K562 (cell line): ENCODE data around the gene LCLAT1. TPM values are rescaled to one million over a fixed set of nuclear protein-coding genes. Genes with fewer than 3 reads are reported as not detected.

Source experiments
- ATAC-seq: fragments of 200-7000 bp; cut with Tn5 transposase; 3 replicates; pipeline ENCODE4 v1.9.1; 2020; ENCODE audit warnings: moderate library complexity
- BruUV-seq: library from RNA; stranded (reverse); fragments of 400-500 nt; replicated peaks from 2 replicates; lab custom pipeline; 2021; lab: Mats Ljungman, UMichigan
- CTCF ChIA-PET: fragments of 300-600 bp; formaldehyde crosslinking; extraction: SDS; loops from one replicate; lab custom pipeline; 2021; ENCODE audit warnings: low intra/inter-chr PET ratio; lab: Yijun Ruan, JAX
- POLR2A ChIA-PET: fragments of 300-600, 350-650 bp; sonication (Branson Sonifier 250); formaldehyde crosslinking; extraction: SDS; loops from one replicate; lab custom pipeline; 2021; ENCODE audit warnings: antibody characterized with exemption, inconsistent platforms; lab: Yijun Ruan, JAX
- DNase-seq, 4 experiments: peaks; one replicate each; pipeline versions ENCODE4 v3.0.0 to v3.0.0-alpha.2; 2011 to 2018; ENCODE audit warnings: low spot score in 3 of 4, mixed read lengths in 3 of 4; ENCODE audit errors: extremely low read depth in 1 of 4
- FAIRE-seq: peaks from 2 replicates; lab custom pipeline; 2011; peaks lifted over from hg19 to GRCh38; lab: Jason Lieb, UNC
- H2AFZ ChIP-seq: 2 replicates; pipeline ENCODE4 v1.6.0; 2011; ENCODE audit warnings: low read depth, low read length, control low read depth, inconsistent platforms
- H3K27ac ChIP-seq: fragments of 200-600 bp; 3 replicates; pipeline ENCODE4 v1.8.0; 2011; ENCODE audit warnings: low read depth, mild to moderate bottlenecking, control low read depth, inconsistent platforms, low read length, moderate library complexity, mixed read lengths; ENCODE audit errors: extremely low read depth
- H3K27me3 ChIP-seq, 2 experiments: fragments of 300-600 bp in 1 of 2; 2 replicates in 1 of 2; 3 replicates in 1 of 2; pipeline versions ENCODE4 v1.6.0 to v1.8.0; 2011; ENCODE audit warnings: inconsistent platforms in 2 of 2, low read length in 2 of 2, mild to moderate bottlenecking in 1 of 2, mixed read lengths in 1 of 2, moderate library complexity in 1 of 2; ENCODE audit not compliant: control insufficient read depth in 2 of 2, insufficient read depth in 2 of 2
- H3K36me3 ChIP-seq: fragments of 300-600 bp; 3 replicates; pipeline ENCODE4 v1.8.0; 2011; ENCODE audit warnings: mild to moderate bottlenecking, low read length, inconsistent platforms; ENCODE audit not compliant: control insufficient read depth, insufficient read depth
- H3K4me1 ChIP-seq, 2 experiments: fragments of 200-600 bp in 1 of 2; replicated peaks in 1 of 2; 2 replicates in 1 of 2; 3 replicates in 1 of 2; pipeline versions ENCODE4 v1.5.1 to v1.8.0; 2011; ENCODE audit warnings: inconsistent platforms in 2 of 2, low read length in 2 of 2, mild to moderate bottlenecking in 1 of 2, mixed read lengths in 1 of 2, moderate library complexity in 1 of 2; ENCODE audit not compliant: control insufficient read depth in 2 of 2, insufficient read depth in 2 of 2
- H3K4me2 ChIP-seq: 2 replicates; pipeline ENCODE4 v1.6.1; 2011; ENCODE audit warnings: low read length, control low read depth, inconsistent platforms, mixed read lengths; ENCODE audit not compliant: insufficient read depth
- H3K4me3 ChIP-seq: fragments of 200-600 bp; sonication (generic), shearing (Covaris generic); 2 replicates; pipeline ENCODE4 v1.5.1; 2016; ENCODE audit warnings: control low read depth, inconsistent platforms
- H3K79me2 ChIP-seq: fragments of 200-600 bp; 3 replicates; pipeline ENCODE4 v1.8.0; 2011; ENCODE audit warnings: low read length, inconsistent platforms; ENCODE audit not compliant: control insufficient read depth, insufficient read depth
- H3K9ac ChIP-seq, 2 experiments: 2 replicates each; pipeline versions ENCODE4 v1.6.0 to v1.6.1; 2011; ENCODE audit warnings: low read depth in 2 of 2, low read length in 2 of 2, control low read depth in 1 of 2, inconsistent platforms in 1 of 2, mild to moderate bottlenecking in 1 of 2, mixed read lengths in 1 of 2; ENCODE audit not compliant: insufficient read depth in 1 of 2
- H3K9me1 ChIP-seq: one replicate; pipeline ENCODE4 v1.6.0; 2011; ENCODE audit warnings: inconsistent platforms, mild to moderate bottlenecking, low read length, moderate library complexity; ENCODE audit not compliant: control insufficient read depth, insufficient read depth
- H3K9me3 ChIP-seq: replicated peaks from 2 replicates; pipeline ENCODE4 v1.5.1; 2011; ENCODE audit warnings: low read depth, low read length, inconsistent platforms; ENCODE audit not compliant: control insufficient read depth, insufficient read depth
- H4K20me1 ChIP-seq: replicated peaks from 2 replicates; pipeline ENCODE4 v1.6.1; 2011; ENCODE audit warnings: low read length, inconsistent platforms, mixed read lengths; ENCODE audit not compliant: control insufficient read depth, insufficient read depth
- BCLAF1 ChIP-seq, 2 experiments: fragments of 450-650 bp in 1 of 2; IDR thresholded peaks; 2 replicates each; pipeline ENCODE4 v1.6.1; 2011 to 2017; ENCODE audit warnings: low read depth in 2 of 2, antibody characterized with exemption in 1 of 2, borderline replicate concordance in 1 of 2, low read length in 1 of 2, mild to moderate bottlenecking in 1 of 2, mixed read lengths in 1 of 2; ENCODE audit not compliant: control insufficient read depth in 1 of 2
- DACH1 ChIP-seq: fragments of 450-650 bp; IDR thresholded peaks from 2 replicates; pipeline ENCODE4 v1.6.1; 2018; ENCODE audit not compliant: partially characterized antibody
- MAZ ChIP-seq, 2 experiments: fragments of 450-650 bp in 1 of 2; sonication (generic) in 1 of 2; formaldehyde crosslinking; IDR thresholded peaks in 1 of 2; conservative IDR thresholded peaks in 1 of 2; 2 replicates each; pipeline versions ENCODE4 v1.4.0 to v1.5.0; 2020; ENCODE audit warnings: mild to moderate bottlenecking in 1 of 2, missing genetic modification reagents in 1 of 2
- MIER1 ChIP-seq: fragments of 450-650 bp; IDR thresholded peaks from 2 replicates; pipeline ENCODE4 v1.6.1; 2016; ENCODE audit warnings: antibody characterized with exemption, mild to moderate bottlenecking, low read depth
- SNIP1 ChIP-seq: fragments of 450-650 bp; IDR thresholded peaks from 2 replicates; pipeline ENCODE4 v1.7.1; 2017; ENCODE audit warnings: low read depth, mild to moderate bottlenecking
- SRF ChIP-seq, 2 experiments: fragments of 250-450, 450-650 bp in 1 of 2; sonication (Bioruptor Pico) in 1 of 2; sonication (generic) in 1 of 2; formaldehyde crosslinking; IDR thresholded peaks; 2 replicates each; pipeline versions ENCODE4 v1.5.0 to v1.5.1; 2020 to 2022; ENCODE audit warnings: mild to moderate bottlenecking in 1 of 2, missing genetic modification reagents in 1 of 2
- ZNF830 ChIP-seq: fragments of 250-450 bp; sonication (Bioruptor Pico); IDR thresholded peaks from 2 replicates; pipeline ENCODE4 v1.5.0; 2021; ENCODE audit warnings: mild to moderate bottlenecking
- WGBS: fragments of 100-300 bp; shearing (Covaris generic); methylation state at CpG from one replicate; pipeline ENCODE4 v1.1.6; 2016; ENCODE audit warnings: low coverage, mixed read lengths; ENCODE audit not compliant: insufficient coverage; ENCODE audit errors: missing lambda C conversion rate; 5-methylcytosine and 5-hydroxymethylcytosine counted together
- in situ Hi-C: fragments of 300-500 bp; cut with MboI; formaldehyde crosslinking; loops from 4 replicates; pipeline ENCODE4 v1.15.0; 2018; ENCODE audit warnings: inconsistent platforms, mixed read lengths
- intact Hi-C: fragments of 100-400 bp; cut with micrococcal nuclease; formaldehyde crosslinking; loops from 2 replicates; pipeline ENCODE4 v1.14.2; 2022
- polyA plus RNA-seq, 8 experiments: library from polyadenylated mRNA; depleted of rRNA in 4 of 8; stranded (reverse) in 5 of 8; unstranded in 3 of 8; fragments of >200 nt; fragmentation: Nextera tagmentation in 2 of 8; fragmentation: Illumina TruSeq in 1 of 8; extraction: Ambion mirVana in 2 of 8; extraction: Trizol in 1 of 8; gene quantifications; 2 replicates each; pipeline versions ENCODE4 v1.2.1 to v1.2.3, GENCODE V29; 2011 to 2014; ENCODE audit warnings: inconsistent platforms in 1 of 8, missing spikeins in 1 of 8
- total RNA-seq, 7 experiments: library from RNA; depleted of rRNA in 6 of 7; stranded (reverse); fragments of >200 nt in 6 of 7; fragmentation: Illumina TruSeq in 2 of 7; extraction: Trizol in 2 of 7; gene quantifications; 2 replicates each; pipeline versions ENCODE4 v1.2.1 to v1.2.3, GENCODE V29; 2011 to 2021; ENCODE audit warnings: low replicate concordance in 1 of 7
- TF ChIP-seq, protein P1 (sequence below): fragments of 450-650 bp; IDR thresholded peaks from 2 replicates; pipeline ENCODE4 v1.6.1; 2016
- TF ChIP-seq, protein P2 (sequence below): fragments of 250-450 bp; sonication (Bioruptor Pico); IDR thresholded peaks from 2 replicates; pipeline ENCODE4 v1.4.0; 2020
- TF ChIP-seq, protein P3 (sequence below): sonication (generic); formaldehyde crosslinking; IDR thresholded peaks from 2 replicates; pipeline ENCODE4 v1.8.1; 2023; ENCODE audit warnings: missing genetic modification reagents, mild to moderate bottlenecking, borderline replicate concordance

LCLAT1 gene
- total and polyA plus RNA-seq, 9 of the 15 experiments (the other 6 are each of a cell fraction or from before 2014, with no cell fraction given) = 8.9 to 63.3 (median 25.4) TPM

DNA sequence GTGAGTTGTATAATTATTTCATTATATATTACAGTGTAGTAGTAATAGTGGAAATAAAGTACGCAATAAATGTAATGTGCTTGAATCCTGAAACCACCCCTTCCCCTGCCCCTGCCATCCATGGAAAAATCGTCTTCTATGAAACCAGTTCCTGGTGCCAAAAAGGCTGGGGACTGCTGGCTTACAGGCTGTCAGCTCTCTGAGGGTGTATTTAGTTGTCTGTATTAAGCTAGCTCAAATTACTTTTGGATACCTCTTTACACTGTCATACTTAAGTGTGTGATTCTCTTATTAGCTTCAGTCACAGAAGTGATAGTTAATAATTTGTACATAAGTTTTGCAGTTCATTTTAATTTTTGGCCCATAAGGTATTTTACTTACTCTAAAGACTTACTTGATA is 29.6 kb downstream of the LCLAT1 start:
- ChIA-PET POLR2A (interaction anchor here (0.9 kb wide), 1 partner anchor 273 kb away, joined by 5 read pairs; no protein-coding TSS in a partner anchor), CTCF (no interaction called here)
- no peaks in the 10 kb centered on the region for H3K27me3 ChIP-seq
- H3K79me2 ChIP-seq = peaks cover 65% of the 10 kb centered on the region
- H3K4me3 ChIP-seq = no peak overlapping the region
- H4K20me1 ChIP-seq = 0 out of 2 replicates have a peak, but pooled peaks cover 3% of the 10 kb centered on the region
- ATAC-seq = no peak
- 88% methylated on average over 2 of the region's 2 CpGs for WGBS
- no peak overlapping the region for H3K9ac ChIP-seq
- H3K36me3 ChIP-seq = peaks cover 10% of the 10 kb centered on the region; the same call in 2 of the 3 replicates
- in situ Hi-C loops (no loop called here), intact Hi-C loops (no loop called here)
- DNase-seq = no peak
- no peak for FAIRE-seq
- no peaks in the 10 kb centered on the region for H3K9me1 ChIP-seq
- no peak overlapping the region for H2AFZ ChIP-seq
- H3K4me1 ChIP-seq = peaks cover 0 to 9% of the 10 kb centered on the region in 2 experiments; a peak in 2 of 5 replicates
- no peak overlapping the region for H3K27ac ChIP-seq
- H3K9me3 ChIP-seq = no peaks in the 10 kb centered on the region
- H3K4me2 ChIP-seq = no peak overlapping the region
- no TSS peak for BruUV-seq
- no peak for TF ChIP-seq MIER1
- no peak for TF ChIP-seq SNIP1
- TF ChIP-seq, protein P1, sequence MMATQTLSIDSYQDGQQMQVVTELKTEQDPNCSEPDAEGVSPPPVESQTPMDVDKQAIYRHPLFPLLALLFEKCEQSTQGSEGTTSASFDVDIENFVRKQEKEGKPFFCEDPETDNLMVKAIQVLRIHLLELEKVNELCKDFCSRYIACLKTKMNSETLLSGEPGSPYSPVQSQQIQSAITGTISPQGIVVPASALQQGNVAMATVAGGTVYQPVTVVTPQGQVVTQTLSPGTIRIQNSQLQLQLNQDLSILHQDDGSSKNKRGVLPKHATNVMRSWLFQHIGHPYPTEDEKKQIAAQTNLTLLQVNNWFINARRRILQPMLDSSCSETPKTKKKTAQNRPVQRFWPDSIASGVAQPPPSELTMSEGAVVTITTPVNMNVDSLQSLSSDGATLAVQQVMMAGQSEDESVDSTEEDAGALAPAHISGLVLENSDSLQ = no peak
- TF ChIP-seq, protein P2, sequence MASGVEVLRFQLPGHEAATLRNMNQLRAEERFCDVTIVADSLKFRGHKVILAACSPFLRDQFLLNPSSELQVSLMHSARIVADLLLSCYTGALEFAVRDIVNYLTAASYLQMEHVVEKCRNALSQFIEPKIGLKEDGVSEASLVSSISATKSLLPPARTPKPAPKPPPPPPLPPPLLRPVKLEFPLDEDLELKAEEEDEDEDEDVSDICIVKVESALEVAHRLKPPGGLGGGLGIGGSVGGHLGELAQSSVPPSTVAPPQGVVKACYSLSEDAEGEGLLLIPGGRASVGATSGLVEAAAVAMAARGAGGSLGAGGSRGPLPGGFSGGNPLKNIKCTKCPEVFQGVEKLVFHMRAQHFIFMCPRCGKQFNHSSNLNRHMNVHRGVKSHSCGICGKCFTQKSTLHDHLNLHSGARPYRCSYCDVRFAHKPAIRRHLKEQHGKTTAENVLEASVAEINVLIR (CRISPR knock-in tag) = no peak
- TF ChIP-seq BCLAF1 (IDR thresholded peaks at IDR 0.05; ENCODE audit: borderline replicate concordance in 1 of 2, control insufficient read depth in 1 of 2, low read depth in 2 of 2, low read length in 1 of 2) = no peak
- TF ChIP-seq SRF (CRISPR knock-in tag; IDR thresholded peaks at IDR 0.05) = no peak
- TF ChIP-seq ZNF830 (CRISPR knock-in tag) = no peak
- TF ChIP-seq, protein P3, sequence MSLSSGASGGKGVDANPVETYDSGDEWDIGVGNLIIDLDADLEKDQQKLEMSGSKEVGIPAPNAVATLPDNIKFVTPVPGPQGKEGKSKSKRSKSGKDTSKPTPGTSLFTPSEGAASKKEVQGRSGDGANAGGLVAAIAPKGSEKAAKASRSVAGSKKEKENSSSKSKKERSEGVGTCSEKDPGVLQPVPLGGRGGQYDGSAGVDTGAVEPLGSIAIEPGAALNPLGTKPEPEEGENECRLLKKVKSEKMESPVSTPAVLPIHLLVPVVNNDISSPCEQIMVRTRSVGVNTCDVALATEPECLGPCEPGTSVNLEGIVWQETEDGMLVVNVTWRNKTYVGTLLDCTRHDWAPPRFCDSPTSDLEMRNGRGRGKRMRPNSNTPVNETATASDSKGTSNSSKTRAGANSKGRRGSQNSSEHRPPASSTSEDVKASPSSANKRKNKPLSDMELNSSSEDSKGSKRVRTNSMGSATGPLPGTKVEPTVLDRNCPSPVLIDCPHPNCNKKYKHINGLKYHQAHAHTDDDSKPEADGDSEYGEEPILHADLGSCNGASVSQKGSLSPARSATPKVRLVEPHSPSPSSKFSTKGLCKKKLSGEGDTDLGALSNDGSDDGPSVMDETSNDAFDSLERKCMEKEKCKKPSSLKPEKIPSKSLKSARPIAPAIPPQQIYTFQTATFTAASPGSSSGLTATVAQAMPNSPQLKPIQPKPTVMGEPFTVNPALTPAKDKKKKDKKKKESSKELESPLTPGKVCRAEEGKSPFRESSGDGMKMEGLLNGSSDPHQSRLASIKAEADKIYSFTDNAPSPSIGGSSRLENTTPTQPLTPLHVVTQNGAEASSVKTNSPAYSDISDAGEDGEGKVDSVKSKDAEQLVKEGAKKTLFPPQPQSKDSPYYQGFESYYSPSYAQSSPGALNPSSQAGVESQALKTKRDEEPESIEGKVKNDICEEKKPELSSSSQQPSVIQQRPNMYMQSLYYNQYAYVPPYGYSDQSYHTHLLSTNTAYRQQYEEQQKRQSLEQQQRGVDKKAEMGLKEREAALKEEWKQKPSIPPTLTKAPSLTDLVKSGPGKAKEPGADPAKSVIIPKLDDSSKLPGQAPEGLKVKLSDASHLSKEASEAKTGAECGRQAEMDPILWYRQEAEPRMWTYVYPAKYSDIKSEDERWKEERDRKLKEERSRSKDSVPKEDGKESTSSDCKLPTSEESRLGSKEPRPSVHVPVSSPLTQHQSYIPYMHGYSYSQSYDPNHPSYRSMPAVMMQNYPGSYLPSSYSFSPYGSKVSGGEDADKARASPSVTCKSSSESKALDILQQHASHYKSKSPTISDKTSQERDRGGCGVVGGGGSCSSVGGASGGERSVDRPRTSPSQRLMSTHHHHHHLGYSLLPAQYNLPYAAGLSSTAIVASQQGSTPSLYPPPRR (CRISPR knock-in tag) = no peak
- no peak for TF ChIP-seq DACH1
- no peak for TF ChIP-seq MAZ (CRISPR knock-in tag; conservative IDR thresholded peaks at IDR 0.05 in 1 of 2, IDR thresholded peaks at IDR 0.05 in 1 of 2)
